GM12873 (cell line): ENCODE results near the gene KTN1.

Source experiments
- CTCF ChIP-seq: IDR thresholded peaks from 2 replicates; pipeline ENCODE4 v1.5.1; 2012; ENCODE audit warnings: low read depth, mild to moderate bottlenecking, moderate library complexity, low read length, control low read depth; ENCODE audit not compliant: insufficient read depth; ENCODE audit errors: missing control alignments

The KTN1 gene

GRCh38 chr14:55603401-55603953 is 23.5 kb downstream of the KTN1 start:
- no peak for TF ChIP-seq CTCF

- no peak for TF ChIP-seq CTCF
Observed at GRCh38 chr14:55604488-55604887, 24.5 kb downstream of the KTN1 start.

GRCh38 chr14:55604900-55605418 is 25.0 kb downstream of the KTN1 start:
- TF ChIP-seq CTCF, result no peak

- TF ChIP-seq CTCF, result no peak
Observed at GRCh38 chr14:55605793-55606192, 25.8 kb downstream of the KTN1 start.

- TF ChIP-seq CTCF, result no peak
Observed at GRCh38 chr14:55607386-55607785, 27.4 kb downstream of the KTN1 start.

- TF ChIP-seq CTCF, result no peak
Observed at GRCh38 chr14:55609681-55610080, 29.7 kb downstream of the KTN1 start.

GRCh38 chr14:55610713-55611370 is 30.8 kb downstream of the KTN1 start:
- TF ChIP-seq CTCF, result no peak
